ENCODE results near the gene S100A3. TPM values are rescaled to one million over a fixed set of nuclear protein-coding genes. Genes with fewer than 3 reads are reported as not detected.

S100A3 gene
- under 1 TPM in 1 of 2 donors, not detected in 1; 0.46 TPM for total RNA-seq

- intact Hi-C loops (cut with DNase I) = no loop called here
Observed at GRCh38 chr1:153548722-153549688, at the start of gene S100A3. Gene S100A3 (minus strand): TSS chr1:153549258. CDS start chr1:153548485, 773 bp downstream.

GRCh38 chr1:153598309-153599172, 49.5 kb upstream of the S100A3 start:
- DNase-seq (ENCODE audit: low spot score) = no peak
- Histone ChIP-seq H3K36me3 (no peaks in the 10 kb centered on the region), H3K27me3 (replicated peaks; ENCODE audit: insufficient read depth) (no peaks in the 10 kb centered on the region), H3K27ac (no peak overlapping the region), H3K4me3 (no peak overlapping the region), H3K9me3 (no peaks in the 10 kb centered on the region), H3K4me1 (replicated peaks) (no peaks in the 10 kb centered on the region)
- intact Hi-C loops (cut with DNase I) = no loop called here
- WGBS = 75% methylated on average over 7 of the region's 7 CpGs
- TF ChIP-seq POLR2A (IDR thresholded peaks at IDR 0.05) = no peak
- no peak for TF ChIP-seq POLR2AphosphoS5 (IDR thresholded peaks at IDR 0.05)
- TF ChIP-seq, protein P1, sequence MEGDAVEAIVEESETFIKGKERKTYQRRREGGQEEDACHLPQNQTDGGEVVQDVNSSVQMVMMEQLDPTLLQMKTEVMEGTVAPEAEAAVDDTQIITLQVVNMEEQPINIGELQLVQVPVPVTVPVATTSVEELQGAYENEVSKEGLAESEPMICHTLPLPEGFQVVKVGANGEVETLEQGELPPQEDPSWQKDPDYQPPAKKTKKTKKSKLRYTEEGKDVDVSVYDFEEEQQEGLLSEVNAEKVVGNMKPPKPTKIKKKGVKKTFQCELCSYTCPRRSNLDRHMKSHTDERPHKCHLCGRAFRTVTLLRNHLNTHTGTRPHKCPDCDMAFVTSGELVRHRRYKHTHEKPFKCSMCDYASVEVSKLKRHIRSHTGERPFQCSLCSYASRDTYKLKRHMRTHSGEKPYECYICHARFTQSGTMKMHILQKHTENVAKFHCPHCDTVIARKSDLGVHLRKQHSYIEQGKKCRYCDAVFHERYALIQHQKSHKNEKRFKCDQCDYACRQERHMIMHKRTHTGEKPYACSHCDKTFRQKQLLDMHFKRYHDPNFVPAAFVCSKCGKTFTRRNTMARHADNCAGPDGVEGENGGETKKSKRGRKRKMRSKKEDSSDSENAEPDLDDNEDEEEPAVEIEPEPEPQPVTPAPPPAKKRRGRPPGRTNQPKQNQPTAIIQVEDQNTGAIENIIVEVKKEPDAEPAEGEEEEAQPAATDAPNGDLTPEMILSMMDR (IDR thresholded peaks at IDR 0.05) = no peak

More at GRCh38 chr1:153548722-153549688, at the start of gene S100A3:
- Histone ChIP-seq H3K27me3 (replicated peaks; ENCODE audit: insufficient read depth) (no peaks in the 10 kb centered on the region), H3K36me3 (no peaks in the 10 kb centered on the region), H3K4me3 (no peak within 1 kb of the TSS), H3K27ac (no peak within 1 kb of the TSS), H3K4me1 (replicated peaks) (no peaks in the 10 kb centered on the region), H3K9me3 (no peaks in the 10 kb centered on the region)
- 67% methylated on average over 14 of the region's 14 CpGs for WGBS
- no peak for DNase-seq (ENCODE audit: low spot score)
- TF ChIP-seq, protein P1 (IDR thresholded peaks at IDR 0.05) = peak in 1 of 4 experiments; percentile 18
- TF ChIP-seq POLR2AphosphoS5 (IDR thresholded peaks at IDR 0.05) = no peak

DNA sequence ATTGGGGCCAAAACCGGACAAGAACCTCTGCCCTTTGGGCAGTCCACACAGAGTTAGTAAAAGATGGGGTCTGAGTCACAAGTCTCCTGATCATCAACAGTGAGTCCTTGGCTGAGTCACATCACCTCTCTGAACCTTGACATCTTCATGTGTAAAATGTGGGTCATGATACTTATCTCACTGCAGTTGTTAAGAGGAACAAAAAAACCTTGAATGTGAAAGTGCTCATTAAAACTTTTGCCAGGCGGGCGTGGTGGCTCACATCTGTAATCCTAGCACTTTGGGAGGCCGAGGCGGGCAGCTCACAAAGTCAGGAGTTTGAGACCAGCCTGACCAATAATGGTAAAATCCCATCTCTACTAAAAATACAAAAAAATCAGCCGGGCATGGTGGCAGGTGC, 48.1 kb upstream of the S100A3 start:
- DNase-seq (ENCODE audit: low spot score) = no peak
- Histone ChIP-seq H3K27ac (no peak overlapping the region), H3K4me1 (replicated peaks) (no peaks in the 10 kb centered on the region), H3K27me3 (replicated peaks; ENCODE audit: insufficient read depth) (no peaks in the 10 kb centered on the region), H3K9me3 (no peaks in the 10 kb centered on the region), H3K36me3 (no peaks in the 10 kb centered on the region), H3K4me3 (no peak overlapping the region)
- WGBS = 85% methylated on average over 6 of the region's 6 CpGs
- intact Hi-C loops (cut with DNase I) = no loop called here
- TF ChIP-seq POLR2AphosphoS5 (IDR thresholded peaks at IDR 0.05) (no peak), POLR2A (IDR thresholded peaks at IDR 0.05) (no peak)
- TF ChIP-seq, protein P1 (IDR thresholded peaks at IDR 0.05) = no peak

GRCh38 chr1:153592748-153593147, 43.7 kb upstream of the S100A3 start:
- no peak overlapping the region for H3K27ac ChIP-seq
- H3K36me3 ChIP-seq = no peaks in the 10 kb centered on the region
- WGBS = 31% methylated on average over 4 of the region's 4 CpGs
- TF ChIP-seq POLR2A (IDR thresholded peaks at IDR 0.05) (no peak), POLR2AphosphoS5 (IDR thresholded peaks at IDR 0.05) (no peak)
- TF ChIP-seq, protein P1 (IDR thresholded peaks at IDR 0.05) = no peak
- H3K4me3 ChIP-seq = no peak overlapping the region
- intact Hi-C loops (cut with DNase I) = no loop called here
- H3K27me3 ChIP-seq (replicated peaks; ENCODE audit: insufficient read depth) = no peaks in the 10 kb centered on the region
- no peak for DNase-seq (ENCODE audit: low spot score)
- no peaks in the 10 kb centered on the region for H3K9me3 ChIP-seq
- no peaks in the 10 kb centered on the region for H3K4me1 ChIP-seq (replicated peaks)

All from prostate gland (tissue), 2 donors.